ENCODE measurements around the gene HMX1.

The HMX1 gene

DNA sequence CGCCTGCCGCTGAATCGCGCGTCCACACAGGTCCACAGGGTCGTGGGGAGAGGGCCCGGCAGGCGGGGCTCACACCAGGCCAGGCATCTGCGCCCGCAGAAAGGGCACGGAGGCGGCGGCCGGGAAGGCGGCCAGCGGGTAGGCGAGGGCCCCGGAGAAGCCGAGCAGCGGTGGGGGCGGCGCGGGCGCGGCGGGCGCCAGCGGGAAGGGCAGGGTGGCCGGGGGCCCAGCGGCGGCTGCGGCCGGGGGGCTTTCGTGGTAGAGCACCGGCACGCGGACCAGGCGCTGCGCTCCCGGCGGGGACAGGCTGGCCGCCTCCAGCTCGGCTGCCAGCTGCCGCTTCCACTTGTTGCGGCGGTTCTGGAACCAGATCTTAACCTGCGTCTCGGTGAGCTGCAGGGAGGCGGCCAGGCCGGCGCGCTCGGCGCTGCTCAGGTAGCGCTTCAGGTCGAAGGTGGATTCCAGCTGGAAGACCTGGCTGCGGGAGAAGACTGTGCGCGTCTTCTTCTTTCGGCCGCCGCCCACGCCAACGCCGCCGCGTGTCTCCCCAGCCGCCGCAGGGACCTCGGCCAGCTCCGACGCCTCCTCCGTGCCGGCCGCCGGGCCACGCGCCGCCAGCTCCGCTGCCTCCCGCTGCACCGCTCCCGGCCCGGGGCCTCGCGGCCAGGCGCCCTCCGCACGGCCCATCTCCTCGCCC, 3.9 kb downstream of the HMX1 start:
- DNase-seq, result no peak

DNA sequence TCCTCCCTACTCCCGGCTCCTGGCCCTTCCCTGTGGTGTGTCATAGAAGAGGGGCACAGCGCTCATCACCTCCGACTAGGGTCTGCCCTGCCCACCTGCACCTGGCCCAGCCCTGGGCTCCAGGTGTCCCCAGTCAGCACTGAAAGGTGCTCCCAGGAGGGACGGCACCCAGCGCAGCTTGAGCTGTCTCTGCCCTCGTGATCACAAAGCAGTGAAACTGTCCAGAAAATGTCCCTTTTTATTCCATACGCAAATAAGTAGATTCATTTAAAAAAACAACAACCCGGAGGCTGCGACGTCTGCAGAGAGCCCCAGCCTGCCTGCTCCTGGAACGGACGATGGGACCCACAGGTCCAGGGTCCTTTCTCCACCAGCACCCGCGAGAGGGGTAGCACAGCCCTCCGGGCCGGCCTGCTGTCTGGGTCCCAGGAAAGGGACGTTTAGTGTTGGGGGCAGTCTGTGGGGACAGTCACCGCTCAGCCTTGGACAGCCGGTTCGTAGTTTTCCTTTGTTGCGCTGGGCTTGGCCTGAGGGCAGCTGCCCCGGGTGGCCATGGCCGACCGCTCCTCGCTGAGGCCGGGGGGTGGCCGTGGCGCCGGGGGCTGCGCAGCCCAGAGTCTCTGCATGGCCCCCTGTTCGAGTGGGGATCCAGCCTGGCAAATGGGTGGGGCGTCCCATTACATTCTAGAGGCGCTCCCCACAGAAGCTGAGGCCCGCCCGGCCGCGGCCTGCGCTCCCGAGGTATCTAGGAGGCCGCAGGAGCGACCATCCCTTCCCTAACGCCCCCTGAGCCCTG, 4.6 kb downstream of the HMX1 start:
- no peak for DNase-seq

DNA sequence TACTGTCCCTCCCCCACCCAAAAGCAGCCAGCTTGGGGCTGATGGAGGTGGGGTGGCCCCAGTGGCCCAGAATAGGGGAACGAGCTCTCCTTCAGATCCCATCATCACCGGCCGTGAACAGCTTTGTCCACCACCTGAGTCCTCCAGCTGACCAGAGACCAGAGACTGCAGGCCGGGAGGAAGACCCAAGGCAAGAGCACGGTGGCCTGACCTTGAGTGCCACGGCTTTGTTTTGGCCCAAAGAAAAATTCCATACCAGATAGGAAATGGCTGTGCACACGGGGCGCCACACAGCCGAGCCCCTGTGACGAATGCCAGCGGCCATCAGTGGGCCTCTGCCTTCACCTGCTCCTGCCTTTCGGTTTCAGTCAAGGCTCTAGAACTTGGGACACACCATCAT, 5.2 kb downstream of the HMX1 start:
- DNase-seq, result no peak

DNA sequence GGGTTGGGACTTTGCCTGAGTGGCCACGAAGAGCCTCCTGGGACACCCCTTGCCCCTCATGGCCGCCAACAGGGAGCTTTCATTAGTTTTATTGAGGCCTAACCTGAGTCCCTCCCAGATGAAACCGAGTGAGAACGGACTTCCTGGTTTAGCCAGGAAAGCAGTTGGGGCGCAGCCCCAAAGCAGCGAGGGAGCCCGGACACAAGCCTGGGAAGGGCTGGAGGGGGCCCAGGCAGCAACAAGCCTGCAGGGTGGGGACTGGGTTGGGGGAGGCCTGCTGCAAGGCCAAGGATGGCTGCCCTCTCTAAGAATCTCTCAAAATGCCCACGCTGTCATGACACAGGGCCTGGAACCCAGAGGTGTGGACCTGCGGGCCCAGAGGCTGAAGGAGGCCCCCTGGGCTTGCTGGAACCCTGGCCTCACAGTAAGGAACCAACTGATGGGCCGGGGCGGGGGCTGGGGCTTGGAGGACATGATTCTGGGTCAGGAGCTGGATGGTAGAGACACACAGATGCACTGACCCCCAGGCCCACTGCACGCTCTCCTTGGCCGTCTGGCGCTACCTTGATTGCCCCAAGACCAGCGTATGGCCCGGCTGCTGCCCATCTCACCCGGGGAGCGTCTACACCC, 5.8 kb downstream of the HMX1 start:
- no peak for DNase-seq

DNA sequence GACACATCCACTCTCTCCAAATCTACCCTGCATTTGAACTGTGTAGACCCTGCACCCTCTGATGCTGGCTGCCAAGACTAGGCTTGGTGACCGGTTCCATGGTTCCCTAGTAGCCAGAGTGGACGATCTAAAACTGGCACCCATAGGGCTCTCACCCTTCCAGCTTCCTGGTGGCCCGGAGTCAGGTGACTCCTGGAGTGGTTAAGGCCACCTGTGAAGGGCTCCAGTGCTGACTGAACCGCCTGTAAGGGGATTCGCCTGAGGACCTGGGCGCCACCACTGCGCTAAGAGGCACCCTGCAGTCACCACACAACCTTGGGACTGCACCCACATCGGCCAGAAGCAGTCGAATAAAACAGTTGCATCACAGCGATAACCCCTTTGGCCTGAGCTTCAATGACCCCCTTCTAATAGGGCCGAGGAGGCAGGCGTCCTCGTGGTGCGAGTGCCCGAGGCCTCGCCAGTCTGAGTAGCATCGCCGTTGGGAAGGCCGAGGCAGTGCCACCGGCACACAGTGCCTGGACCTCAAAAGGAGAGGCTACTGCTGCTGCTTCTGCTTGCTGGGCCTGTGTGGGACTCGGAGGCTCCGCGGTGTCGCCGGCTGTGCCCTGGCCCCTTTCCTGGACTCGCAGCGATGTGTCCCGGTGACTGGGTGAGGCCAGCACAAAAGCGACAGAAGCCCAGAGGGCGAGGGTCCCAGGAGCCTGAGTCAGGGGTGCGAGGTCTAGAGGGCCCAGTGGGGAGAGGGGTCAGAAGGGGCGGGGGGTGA, 6.5 kb downstream of the HMX1 start:
- no peak for DNase-seq

DNA sequence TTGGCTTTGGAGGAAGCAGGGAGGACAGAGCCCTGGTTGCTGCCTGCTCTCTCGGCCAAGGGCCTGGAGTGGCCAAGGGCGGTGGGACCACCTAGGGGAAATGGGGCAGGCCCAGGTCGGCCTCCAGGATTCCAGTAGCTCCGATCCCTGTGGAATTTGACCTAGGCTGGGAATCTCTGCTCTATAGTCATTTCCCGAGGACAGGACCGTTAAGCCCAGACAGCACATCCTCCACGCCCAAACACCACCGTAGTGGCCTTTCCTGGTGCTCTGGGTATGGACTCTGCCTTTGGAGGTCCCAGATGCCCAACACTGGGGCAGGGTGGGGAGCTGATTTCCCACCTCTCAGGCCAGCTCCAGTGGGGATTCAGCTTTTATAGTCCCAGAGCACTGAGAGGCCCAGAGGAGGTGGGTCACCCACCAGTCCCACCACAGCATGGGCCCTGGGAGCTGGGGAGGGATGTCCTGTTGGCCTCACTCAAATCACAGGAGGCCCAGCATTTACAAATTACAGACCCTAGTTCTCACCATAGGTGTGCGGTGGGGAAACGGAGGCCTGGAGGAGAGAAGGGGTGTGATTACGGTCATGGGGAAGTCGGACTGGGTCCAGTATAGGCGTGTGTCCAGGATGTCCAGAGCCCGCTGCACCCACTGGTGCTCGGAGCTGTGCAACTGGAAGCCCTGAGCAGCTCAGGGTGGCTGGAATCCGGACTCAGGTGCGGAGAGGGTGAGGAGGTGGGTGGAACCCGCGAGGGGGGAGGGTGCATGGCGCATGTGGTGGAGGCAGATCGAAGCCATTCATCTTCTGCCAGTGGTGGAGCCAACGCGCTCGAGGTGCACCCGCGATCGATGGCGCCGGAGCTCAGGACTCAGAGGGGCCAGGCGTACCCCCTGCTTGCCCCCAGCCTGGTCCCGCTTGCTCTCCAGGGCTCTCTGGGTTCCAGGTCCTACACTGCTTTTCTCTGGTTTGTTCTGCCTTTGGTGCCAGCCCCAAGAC, 7.7 kb downstream of the HMX1 start:
- DNase-seq, result no peak

DNA sequence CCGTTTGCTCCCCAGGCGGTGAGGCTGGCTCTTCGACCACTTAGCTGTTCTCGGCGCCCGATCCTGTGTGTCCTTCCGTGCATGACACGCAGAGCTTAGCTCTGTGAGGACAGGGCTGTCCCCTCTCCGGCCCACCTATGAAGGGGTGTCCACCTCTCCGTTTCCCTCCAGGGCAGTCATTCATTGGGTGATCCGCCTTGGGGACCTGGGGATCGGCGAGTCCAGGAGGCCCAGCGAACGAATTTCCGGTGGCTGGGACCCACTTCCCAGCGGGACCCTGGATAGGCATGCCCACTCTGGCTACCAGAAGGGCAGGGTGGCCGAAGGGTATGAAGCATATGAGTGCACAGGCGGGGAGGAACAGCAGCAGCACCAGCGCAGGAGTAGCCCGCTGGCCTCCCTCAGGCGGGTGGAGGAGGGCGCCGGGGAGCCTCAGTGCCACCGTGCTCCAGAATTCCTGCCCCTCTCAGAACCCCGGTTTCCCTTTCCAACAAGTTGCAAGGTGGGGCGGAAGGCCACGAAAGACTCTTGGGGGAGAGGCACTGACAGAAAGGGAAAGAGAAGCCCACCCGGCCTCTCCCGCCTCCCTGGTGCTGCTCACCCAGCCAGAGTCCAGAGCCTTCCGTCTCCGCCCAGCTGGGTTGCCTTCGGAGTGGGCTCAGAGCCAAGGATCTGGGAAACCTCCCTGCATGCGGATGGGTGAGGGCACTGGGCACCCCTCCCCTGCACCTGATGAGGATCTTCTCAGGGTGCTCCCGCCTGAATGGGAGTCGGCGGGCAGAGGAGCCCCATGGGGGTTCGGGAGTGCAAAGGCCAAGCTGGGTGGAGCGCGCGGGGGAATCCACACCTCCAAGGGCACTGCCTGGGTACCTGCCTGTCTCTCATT, 8.6 kb downstream of the HMX1 start:
- DNase-seq, result no peak

DNA sequence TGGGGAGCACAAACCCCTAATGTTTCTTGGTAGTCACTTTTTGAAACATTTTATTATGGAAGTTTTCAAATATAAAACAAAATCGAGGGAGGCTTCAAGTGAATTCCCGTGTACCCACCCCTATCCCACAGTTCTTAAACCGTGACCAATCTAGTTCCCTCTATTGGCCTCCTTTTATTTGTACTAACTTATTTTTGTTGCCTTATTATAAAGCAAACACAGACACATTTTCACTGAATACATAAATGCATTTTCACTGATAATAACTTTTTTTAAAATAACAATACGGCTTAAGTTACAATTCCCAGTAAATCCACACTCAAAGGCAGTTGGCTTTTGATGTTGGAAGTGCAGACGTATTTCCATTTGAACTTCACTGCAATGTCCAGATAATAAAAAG, 9.3 kb downstream of the HMX1 start:
- DNase-seq, result no peak

DNA sequence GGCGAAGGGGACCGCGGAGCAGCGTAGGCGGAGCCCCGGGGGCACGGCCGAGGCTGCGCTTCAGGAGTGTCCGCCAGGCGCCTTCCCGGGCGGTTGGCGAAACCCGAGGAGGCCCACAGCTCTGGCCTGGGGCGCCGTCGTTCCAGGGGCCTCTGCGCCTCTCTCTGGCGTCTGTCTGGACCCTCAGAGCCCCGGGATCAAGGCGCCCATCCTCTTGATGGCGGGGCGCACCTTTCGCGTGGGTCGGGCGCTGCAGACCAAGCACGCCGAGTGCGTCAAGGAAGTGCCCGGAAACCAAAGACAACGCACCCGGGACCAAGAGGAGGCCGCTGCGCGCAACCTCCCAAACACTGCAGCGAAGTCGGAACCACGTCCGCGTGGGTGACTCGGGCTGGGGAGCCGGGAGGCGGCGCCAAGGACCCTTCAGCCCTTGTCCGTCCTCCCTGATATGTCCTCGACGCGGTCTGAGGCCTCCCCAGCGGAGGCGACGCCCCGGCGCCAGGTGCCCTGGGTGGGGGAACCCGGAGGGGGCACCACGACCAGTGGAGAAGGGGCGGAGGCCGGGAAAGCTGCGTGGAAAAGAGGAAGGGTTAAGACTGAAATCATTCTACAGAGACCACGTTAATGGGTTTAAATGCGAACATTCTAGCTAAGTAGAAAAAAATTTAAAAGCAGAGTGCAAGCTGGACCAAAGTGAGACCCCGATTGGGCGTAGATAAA, 9.9 kb downstream of the HMX1 start:
- DNase-seq, result no peak

DNA sequence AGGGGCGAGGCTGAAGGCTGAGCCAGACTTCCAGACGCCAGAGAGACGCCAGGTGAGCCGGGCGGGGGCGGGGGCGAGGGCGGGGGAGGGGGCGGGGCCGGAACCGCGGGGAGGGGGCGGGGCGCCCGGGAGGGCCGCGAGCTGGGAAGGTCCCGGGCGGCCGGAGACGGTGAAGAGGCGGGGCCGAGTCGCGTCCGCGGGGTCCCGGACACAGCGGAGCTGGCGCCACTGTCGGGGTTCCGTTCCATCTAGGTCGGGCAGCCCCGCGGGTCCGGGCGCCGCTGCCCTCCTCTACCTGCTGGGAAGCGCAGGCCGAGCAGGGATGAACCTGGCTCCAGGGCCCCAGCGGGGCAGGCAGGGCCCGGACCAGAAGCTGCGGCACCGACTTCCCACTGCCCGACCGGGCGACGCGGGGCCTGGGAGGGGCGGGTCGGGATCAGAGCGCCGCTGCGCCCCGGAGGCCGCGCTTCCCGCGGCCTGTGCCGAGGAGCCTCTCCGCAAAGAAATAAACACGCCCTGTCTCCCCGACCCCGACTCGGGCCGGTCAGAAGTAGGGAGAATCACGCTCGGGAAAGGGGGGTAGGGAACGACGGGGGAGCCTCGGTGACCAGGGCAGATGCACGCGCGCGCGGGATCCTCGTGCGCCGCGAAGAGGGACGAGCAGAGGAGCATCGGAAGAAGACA, 10.6 kb downstream of the HMX1 start:
- no peak for DNase-seq

DNA sequence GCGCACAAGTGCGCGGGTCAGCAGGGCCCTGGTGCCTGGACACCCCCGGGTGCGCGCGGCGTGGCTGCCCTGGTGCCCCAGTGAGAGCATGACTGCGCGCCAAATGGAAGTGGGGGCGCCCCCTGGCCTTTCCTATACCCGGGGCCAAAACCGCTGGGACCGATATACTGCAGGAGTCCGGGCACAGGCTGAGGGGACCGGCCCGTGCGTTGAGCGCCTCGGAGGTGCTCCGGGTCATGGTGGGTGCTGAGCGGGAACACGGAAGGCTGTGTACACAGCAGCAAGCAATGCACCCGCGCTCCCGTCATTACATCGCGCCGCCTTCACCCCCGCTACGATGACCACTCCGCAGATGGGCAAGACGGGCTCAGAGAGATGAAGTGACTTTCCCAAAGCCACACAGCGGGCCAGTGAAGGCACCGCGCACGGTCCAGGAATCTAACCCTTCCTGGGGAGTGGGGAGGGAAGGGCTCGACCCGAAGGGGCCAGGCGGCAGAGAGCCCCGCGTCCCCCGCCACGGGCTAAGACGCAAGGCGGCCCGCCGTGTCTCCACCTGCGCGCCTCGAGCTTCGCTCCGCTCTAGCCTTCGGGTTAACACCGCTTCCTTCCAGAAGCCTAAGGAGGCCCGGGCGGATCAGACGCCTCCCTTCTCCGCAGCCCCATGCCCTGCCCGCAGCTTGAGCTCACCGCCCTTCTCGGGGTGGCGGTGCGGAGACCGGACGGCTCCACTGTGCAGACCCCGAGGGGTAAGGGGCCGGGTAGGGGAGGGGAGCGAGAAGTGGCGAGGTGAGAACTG, 11.3 kb downstream of the HMX1 start:
- DNase-seq, result no peak

DNA sequence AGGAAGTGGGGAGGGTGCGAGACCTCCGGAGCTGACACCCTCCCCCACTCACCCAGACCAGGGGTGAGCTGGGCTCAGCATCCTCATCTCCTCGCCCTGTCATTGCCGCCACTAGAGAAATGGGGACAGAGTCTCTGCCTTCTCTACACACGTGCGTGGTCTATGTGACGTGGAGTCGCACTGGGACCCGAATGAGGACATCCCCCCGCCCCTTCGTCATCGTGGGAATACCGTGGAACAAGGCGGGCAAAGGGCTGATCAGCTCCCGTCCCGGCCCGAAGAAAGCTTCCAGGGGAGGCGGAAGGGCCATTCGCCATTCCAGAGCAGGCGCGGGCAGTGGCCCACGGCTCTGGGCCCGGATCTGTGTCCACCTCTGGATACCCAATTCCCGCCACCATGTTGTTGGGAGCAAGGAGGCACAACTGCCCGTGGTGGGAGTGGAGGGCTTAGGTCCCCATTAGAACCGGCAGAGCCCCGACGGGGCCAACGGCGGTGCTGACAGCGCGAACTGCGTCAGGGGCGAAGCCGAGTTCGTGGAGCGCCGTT, 12.0 kb downstream of the HMX1 start:
- no peak for DNase-seq

DNA sequence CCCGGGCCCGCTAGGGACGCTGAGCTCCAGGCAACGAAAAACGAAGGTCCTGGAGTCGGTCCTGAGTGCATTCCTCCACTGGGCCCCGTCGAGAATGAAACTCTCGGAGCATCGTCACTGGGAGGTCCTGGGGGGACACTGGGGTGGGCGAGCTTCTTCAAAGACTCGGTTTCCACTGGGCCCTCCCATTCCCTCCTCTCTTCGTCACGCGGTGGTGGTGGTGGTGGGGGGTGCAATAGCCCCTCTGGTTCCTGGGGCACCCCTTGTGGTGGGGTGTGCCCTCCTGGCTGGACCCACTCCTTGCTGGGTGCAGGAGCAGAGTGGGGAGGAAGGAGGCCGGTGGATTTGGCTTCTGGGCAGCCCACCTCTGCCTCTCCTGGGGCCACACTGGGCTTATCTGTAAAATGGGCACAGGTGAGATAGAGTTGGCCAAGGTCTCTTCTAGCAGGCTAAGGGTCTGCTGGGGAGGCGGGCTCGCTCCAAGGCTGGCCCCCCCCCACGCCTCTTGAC, 12.9 kb downstream of the HMX1 start:
- DNase-seq, result no peak

DNA sequence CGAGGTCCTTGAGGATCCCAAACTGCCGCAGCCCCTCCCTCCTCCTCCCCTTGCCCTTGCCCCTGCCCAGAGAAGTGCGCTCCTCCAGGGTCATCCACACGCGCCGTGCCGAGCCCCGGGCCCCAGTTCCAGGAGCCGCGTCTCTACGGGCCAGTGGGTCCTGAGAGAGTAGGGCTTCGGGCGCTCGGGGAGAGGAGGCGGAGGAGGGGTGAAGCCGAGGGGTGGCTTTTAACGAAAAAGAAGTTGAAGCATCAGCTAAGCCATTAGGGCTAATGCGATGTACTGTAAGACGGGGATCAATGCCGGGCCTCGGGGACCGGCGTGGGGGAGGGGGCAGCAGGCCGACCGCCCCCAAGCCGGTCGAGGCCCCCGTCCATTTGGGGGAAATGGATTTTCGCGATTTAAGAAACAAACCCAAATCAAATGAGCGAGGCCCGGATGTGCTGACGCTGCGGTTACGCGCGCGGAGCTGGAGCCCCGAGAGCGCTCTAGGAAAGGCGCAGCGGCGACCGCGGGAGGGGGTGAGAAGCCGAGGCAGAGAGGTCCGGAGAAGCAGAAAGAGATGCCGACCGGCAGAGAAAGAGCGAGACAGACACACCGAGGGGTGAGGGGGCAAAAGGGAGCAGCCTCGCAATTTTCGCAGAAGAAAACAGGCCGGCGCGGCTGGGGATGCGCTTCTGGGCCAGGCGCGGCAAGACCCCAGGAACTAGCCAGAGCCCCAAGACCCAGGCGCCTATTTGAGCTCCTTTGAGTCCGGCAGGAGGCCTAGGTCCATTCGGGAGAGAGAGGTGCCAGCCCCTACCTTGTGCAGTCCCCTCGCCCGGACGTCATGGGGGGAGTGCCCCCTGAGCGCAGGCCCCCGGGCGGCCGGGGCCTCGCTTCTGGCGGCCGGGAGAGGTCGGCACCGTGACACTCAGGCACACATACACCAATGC, 13.6 kb downstream of the HMX1 start:
- no peak for DNase-seq

DNA sequence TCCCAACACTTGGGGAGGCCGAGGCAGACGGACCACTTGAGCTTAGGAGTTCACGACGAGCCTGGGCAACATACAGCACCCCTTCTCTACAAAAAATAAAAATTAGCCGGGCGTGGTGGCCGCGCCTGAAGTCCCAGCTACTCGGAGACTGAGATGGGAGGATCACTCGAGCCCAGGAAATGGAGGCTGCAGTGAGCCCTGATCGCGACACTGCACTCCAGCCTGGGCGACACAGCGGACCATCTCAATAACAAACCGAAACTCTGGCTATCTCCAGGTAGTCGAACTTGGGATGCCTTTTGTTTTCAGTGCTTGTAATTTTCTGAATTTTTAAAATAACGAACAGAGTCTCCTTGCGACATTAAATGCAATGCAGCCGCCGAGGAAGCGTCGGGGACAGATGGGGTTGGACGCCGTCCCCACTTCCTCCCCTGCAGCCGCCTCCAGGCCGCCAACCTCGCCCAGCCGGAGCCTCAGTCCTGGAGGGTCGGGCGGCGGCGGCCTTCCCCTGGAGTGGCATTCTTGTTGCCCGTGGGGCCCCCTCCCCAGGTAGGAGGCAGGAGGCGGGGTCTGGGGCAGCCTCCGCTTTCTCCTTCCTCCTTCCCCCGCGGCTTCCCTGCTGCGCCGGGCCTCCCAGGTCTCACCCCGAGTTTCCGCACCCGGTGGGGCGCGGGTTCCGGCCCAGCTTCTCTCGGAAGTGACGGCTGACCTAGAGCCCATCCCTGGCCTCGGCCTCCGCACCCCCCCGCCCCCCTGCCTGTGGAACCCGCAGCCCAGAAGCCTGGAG, 14.6 kb downstream of the HMX1 start:
- no peak for DNase-seq

DNA sequence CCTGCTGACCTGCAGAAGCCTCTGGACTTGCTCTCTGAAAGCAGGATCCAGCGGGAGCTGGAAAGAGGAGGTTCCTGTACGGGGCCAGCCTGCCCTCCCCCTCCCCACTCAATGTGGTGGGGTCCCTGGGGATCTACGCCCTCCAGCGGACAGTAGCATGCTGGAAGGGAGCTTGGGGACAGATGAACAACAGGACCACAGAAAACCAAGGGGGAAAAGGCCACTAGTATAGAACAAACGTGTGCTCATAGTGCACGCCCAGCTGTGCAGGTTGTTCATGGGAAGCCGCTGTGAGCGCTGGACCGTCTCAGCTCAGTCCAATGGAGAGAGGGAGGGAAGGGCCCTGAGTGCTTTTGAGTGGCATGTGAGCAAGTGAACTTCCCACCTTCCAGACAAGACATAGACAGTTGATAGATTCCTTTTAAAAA, 15.8 kb downstream of the HMX1 start:
- DNase-seq, result no peak
